NB4 (cell line): ENCODE results near the gene NAALADL2.
"Not testable (repeated sequence)": the region's sequence is repeated elsewhere in the genome, so short reads cannot be mapped to it uniquely, and the experiment has no call there.

Experiments used
- DNase-seq: peaks from one replicate; pipeline ENCODE4 v3.0.0; 2010; ENCODE audit warnings: low read depth
- H3K4me3 ChIP-seq: one replicate; pipeline ENCODE4 v1.5.1; 2011; ENCODE audit warnings: mild to moderate bottlenecking, low read depth, low read length, moderate library complexity
- MYC ChIP-seq: IDR thresholded peaks from 2 replicates; pipeline ENCODE4 v1.6.1; 2011; ENCODE audit warnings: low read depth, low read length
- POLR2A ChIP-seq: IDR thresholded peaks from 2 replicates; pipeline ENCODE4 v1.6.1; 2011; ENCODE audit warnings: mild to moderate bottlenecking; ENCODE audit not compliant: insufficient read length; ENCODE audit errors: extremely low read depth
- TF ChIP-seq, protein P1 (sequence below): IDR thresholded peaks from 2 replicates; pipeline ENCODE4 v1.6.1; 2011; ENCODE audit warnings: low read depth, low read length
- TF ChIP-seq, protein P2 (sequence below): IDR thresholded peaks from one replicate; pipeline ENCODE4 v1.5.1; 2012; ENCODE audit warnings: low read depth, low read length

Gene NAALADL2

DNA sequence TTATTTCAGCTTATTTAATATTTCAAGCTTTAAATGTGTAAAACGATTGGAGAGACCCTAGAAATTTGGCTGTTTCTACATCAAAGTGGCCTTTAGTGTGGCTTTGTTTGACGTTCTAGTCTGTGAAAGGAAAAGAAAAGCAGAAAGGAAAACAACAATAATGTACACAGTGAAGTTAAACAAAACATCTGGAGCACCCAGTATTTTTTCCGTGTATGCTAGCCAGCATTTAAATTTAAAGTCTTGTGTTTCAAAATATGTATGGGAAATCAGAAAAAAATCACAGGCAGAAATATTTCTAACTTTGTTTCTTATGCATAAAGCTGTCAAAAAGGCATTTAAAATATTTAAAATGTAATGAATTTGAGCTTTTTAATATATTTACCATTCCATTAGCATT is 218.1 kb downstream of the NAALADL2 start:
- TF ChIP-seq, protein P1, sequence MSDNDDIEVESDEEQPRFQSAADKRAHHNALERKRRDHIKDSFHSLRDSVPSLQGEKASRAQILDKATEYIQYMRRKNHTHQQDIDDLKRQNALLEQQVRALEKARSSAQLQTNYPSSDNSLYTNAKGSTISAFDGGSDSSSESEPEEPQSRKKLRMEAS, result no peak
- no peak for TF ChIP-seq MYC
- TF ChIP-seq, protein P2, sequence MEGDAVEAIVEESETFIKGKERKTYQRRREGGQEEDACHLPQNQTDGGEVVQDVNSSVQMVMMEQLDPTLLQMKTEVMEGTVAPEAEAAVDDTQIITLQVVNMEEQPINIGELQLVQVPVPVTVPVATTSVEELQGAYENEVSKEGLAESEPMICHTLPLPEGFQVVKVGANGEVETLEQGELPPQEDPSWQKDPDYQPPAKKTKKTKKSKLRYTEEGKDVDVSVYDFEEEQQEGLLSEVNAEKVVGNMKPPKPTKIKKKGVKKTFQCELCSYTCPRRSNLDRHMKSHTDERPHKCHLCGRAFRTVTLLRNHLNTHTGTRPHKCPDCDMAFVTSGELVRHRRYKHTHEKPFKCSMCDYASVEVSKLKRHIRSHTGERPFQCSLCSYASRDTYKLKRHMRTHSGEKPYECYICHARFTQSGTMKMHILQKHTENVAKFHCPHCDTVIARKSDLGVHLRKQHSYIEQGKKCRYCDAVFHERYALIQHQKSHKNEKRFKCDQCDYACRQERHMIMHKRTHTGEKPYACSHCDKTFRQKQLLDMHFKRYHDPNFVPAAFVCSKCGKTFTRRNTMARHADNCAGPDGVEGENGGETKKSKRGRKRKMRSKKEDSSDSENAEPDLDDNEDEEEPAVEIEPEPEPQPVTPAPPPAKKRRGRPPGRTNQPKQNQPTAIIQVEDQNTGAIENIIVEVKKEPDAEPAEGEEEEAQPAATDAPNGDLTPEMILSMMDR, result no peak
- TF ChIP-seq POLR2A, result no peak
- H3K4me3 ChIP-seq, result no peak overlapping the region
- no peak for DNase-seq

DNA sequence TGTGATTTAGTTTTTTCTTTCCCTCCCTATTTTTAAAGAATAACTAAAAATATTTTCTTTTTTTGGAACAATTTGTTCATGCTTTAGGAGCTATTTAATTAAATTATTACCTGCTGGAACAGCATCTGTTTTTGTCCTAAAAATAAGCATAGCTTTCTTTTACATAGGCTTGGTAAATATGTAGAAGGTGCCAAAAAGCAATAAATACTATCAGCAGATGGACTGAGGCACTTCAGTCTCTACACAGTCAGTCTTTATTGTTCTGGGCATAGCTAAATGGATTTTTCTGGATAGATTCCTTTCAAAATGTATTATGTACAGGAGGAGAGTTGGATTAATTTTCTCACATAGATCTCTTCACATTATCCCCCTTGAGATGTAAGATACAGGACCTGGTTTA is 223.5 kb downstream of the NAALADL2 start:
- DNase-seq, result no peak
- TF ChIP-seq, protein P2, result no peak
- TF ChIP-seq MYC (no peak), POLR2A (no peak)
- TF ChIP-seq, protein P1, result no peak
- H3K4me3 ChIP-seq, result no peak overlapping the region

DNA sequence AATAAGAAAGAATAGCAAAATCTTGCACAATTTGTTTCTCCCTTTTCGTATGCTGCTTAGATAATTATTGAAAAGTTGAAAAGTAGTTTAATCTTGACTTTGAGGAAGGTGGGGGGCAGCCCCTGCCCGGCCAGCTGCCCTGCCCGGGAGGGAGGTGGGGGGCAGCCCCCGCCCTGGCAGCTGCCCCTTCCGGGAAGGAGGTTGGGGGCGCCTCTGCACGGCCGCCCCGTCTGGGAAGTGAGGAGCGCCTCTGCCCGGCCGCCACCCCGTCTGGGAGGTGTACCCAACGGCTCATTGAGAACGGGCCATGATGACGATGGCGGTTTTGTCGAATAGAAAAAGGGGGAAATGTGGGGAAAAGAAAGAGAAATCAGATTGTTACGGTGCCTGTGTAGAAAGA is 228.0 kb downstream of the NAALADL2 start:
- not testable (repeated sequence) for DNase-seq

DNA sequence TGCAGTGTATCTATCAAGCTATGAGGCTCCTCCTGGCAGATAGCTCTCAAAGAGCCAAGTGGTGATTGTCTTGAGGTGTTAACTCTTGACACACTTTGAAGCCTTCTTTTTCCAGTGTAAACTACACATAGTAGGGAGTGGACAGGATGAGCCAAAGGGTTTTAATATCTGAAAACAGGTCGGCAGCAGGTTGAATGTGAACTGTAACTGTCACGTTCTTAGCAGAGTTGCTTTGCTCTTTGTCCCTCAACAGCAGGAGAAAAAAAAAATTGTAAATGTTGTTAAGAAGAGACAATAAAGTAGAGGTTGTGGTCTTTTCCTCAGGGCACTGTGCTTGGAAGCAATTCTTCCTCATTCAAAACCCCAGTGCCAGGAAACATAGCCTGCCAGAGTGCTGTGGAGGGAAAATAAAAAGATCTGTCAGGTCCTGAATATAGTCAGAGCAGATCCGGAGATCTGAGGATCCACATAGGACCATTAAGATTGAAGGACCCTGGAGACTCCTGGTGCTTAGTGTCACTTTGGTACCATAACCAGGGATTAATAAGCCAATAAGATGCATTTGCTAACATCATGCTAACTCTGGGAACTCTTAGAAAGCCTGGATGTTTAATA is 229.7 kb downstream of the NAALADL2 start:
- TF ChIP-seq, protein P2, result no peak
- H3K4me3 ChIP-seq, result no peak overlapping the region
- no peak for DNase-seq

More for the DNA sequence above, 228.0 kb downstream of the NAALADL2 start:
- not testable (repeated sequence) for H3K4me3 ChIP-seq

DNA sequence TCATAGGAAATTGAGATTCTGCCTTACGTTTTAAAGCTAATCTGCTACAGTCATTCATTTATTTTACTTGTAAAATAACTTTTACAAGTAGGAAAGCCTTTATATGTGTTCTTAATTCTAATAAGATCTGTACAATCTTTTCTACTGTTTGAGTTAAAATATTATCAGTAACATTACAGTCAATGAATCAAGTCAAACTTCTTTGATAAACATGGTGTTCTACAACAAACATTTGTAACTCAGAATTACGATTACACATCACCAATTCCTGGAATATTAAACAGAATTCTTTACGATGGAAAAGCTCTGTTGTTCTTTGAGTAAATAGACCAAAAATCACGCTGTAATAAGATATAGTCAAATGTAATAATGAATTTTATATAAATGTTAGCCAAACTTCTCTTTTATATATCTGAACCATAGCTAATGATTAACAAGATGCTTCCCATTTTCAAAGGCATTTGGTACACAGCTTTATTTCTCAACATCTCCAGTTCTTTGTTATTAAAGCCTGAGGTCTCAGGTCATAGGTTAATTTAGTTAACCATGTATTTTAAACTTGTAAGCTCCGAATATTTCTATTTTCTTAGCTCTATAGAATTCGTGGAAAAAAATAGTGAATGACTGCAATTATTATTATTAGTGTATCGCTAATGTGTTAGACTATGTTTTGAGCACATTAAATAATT is 232.4 kb downstream of the NAALADL2 start:
- no peak overlapping the region for H3K4me3 ChIP-seq
- TF ChIP-seq, protein P1, result no peak
- TF ChIP-seq POLR2A (no peak), MYC (no peak)
- TF ChIP-seq, protein P2, result no peak
- no peak for DNase-seq

DNA sequence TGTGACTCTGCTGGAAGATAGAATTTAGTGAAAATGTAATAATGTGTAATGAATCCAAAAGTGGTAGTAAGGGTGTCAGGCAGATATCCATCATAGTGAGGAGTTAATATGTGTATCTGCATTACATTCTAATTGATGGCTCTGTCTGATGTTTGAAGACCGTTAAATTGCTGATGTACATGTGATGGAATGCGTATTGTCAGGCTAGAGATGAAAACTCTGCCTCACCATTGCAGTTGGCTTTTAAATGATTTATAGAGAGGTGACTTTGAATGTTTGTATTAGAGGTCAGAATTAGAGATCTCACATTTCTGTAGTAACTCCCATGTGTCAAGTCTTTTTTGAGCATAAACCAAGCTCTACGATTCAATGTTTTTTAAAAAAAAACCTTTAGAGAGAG is 234.6 kb downstream of the NAALADL2 start:
- H3K4me3 ChIP-seq, result no peak overlapping the region
- TF ChIP-seq POLR2A (no peak), MYC (no peak)
- TF ChIP-seq, protein P1, result no peak
- TF ChIP-seq, protein P2, result no peak
- no peak for DNase-seq
